HL-60 (cell line): ENCODE measurements around the gene CCDC8.

ENCODE experiments used
- DNase-seq, 2 experiments: peaks; one replicate each; pipeline ENCODE4 v3.0.0-alpha.2; 2010 to 2020; ENCODE audit warnings: low read depth in 1 of 2, low spot score in 1 of 2
- H3K27ac ChIP-seq: fragments of 250-450 bp; sonication (Bioruptor Pico); replicated peaks from 2 replicates; pipeline ENCODE4 v1.5.1; 2020; ENCODE audit warnings: mild to moderate bottlenecking, moderate library complexity
- H3K27me3 ChIP-seq: fragments of 250-450 bp; sonication (Bioruptor Pico); 2 replicates; pipeline ENCODE4 v1.5.1; 2021; ENCODE audit warnings: mild to moderate bottlenecking, moderate library complexity; ENCODE audit not compliant: insufficient read depth, poor library complexity, severe bottlenecking
- H3K4me3 ChIP-seq: replicated peaks from 2 replicates; pipeline ENCODE4 v1.5.1; 2011; ENCODE audit warnings: mild to moderate bottlenecking, control low read depth, low read length; ENCODE audit not compliant: insufficient read depth
- CTCF ChIP-seq: IDR thresholded peaks from one replicate; pipeline ENCODE4 v1.5.1; 2011; ENCODE audit warnings: low read length, control low read depth, inconsistent platforms; ENCODE audit not compliant: insufficient read depth
- GABPA ChIP-seq: IDR thresholded peaks from 2 replicates; pipeline ENCODE4 v1.6.1; 2012; ENCODE audit warnings: low read depth
- POLR2AphosphoS5 ChIP-seq: IDR thresholded peaks from 2 replicates; pipeline ENCODE4 v1.6.1; 2012; ENCODE audit warnings: low read depth
- REST ChIP-seq: IDR thresholded peaks from 2 replicates; pipeline ENCODE4 v1.6.1; 2012; ENCODE audit warnings: low read depth; ENCODE audit not compliant: insufficient replicate concordance
- SPI1 ChIP-seq: IDR thresholded peaks from 2 replicates; pipeline ENCODE4 v1.6.1; 2012; ENCODE audit warnings: low read depth, mild to moderate bottlenecking, borderline replicate concordance

Gene CCDC8

GRCh38 chr19:46429999-46430398 lies 16.6 kb upstream of the CCDC8 start:
- Histone ChIP-seq H3K27ac (no peak overlapping the region), H3K4me3 (no peak overlapping the region), H3K27me3 (peaks cover 32% of the 10 kb centered on the region)
- DNase-seq, result no peak
- TF ChIP-seq GABPA (no peak), REST (no peak), CTCF (no peak), POLR2AphosphoS5 (no peak), SPI1 (no peak)

GRCh38 chr19:46428239-46429135 lies 15.1 kb upstream of the CCDC8 start, which contains the start of gene PNMA8C:
Gene PNMA8C (minus strand): TSS chr19:46428936. CDS start chr19:46428359, 577 bp downstream.
- peak; percentile 30 to 31 for DNase-seq
- TF ChIP-seq GABPA (no peak), REST (no peak), CTCF (no peak), POLR2AphosphoS5 (no peak)
- Histone ChIP-seq H3K27ac (no peak within 1 kb of the TSS), H3K4me3 (no peak within 1 kb of the TSS), H3K27me3 (peaks cover 32% of the 10 kb centered on the region)

- Histone ChIP-seq H3K27ac (no peak overlapping the region), H3K4me3 (no peak overlapping the region), H3K27me3 (peaks cover 32% of the 10 kb centered on the region)
- TF ChIP-seq SPI1, result no peak
- TF ChIP-seq CTCF, result no peak
- no peak for TF ChIP-seq POLR2AphosphoS5
- TF ChIP-seq GABPA, result no peak
- TF ChIP-seq REST, result no peak
- no peak for DNase-seq
These were observed 14.2 kb upstream of the CCDC8 start for GRCh38 chr19:46427518-46428045.
